ENCODE measurements around the gene FAM210B.

DNA sequence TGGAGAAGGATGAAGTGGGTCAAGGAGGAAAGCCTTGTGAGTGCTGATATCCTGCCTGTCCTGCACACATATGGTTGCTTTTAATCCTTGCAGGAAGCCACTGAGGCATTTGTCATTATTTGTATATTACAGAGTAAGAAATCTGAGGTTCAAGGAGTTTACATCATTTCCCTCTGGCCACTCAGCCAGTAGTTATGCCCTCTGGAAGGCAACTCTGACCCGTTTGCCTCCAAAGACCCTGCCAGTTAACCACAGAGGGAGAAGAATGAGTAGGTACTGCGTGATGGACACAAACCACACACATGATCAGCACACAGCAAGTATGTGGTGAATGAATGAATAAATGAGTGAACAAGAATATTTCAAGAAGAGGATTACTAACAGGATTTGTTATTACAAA is 7.9 kb upstream of the FAM210B start:
- TF ChIP-seq TAF7 (optimal IDR thresholded peaks at IDR 0.05; ENCODE audit: borderline replicate concordance, low read depth, low read length) = no peak
- no peak for TF ChIP-seq CTCF (IDR thresholded peaks at IDR 0.05; ENCODE audit: control extremely low read depth in 1 of 3, insufficient read depth in 1 of 3, low read depth in 1 of 3, low read length in 3 of 3)
- TF ChIP-seq USF2 (IDR thresholded peaks at IDR 0.05; ENCODE audit: low read length) = no peak
- no peak for TF ChIP-seq TAF1 (IDR thresholded peaks at IDR 0.05; ENCODE audit: low read depth, low read length)
- no peak for TF ChIP-seq CHD2 (IDR thresholded peaks at IDR 0.05; ENCODE audit: low read length)
- no peak for TF ChIP-seq E2F6 (IDR thresholded peaks at IDR 0.05)
- TF ChIP-seq EZH2 (IDR thresholded peaks at IDR 0.05; ENCODE audit: low read depth, low read length, severe bottlenecking) = no peak
- no peak for TF ChIP-seq CHD1 (IDR thresholded peaks at IDR 0.05; ENCODE audit: low read depth, low read length)
- TF ChIP-seq SIN3A (conservative IDR thresholded peaks at IDR 0.05 in 1 of 2, IDR thresholded peaks at IDR 0.05 in 1 of 2; ENCODE audit: low read depth in 1 of 2, low read length in 2 of 2) = no peak
- TF ChIP-seq NRF1 (IDR thresholded peaks at IDR 0.05; ENCODE audit: low read depth, low read length) = no peak

All from H1 (cell line).